Measurements from ENCODE around the gene DZANK1.
"Not testable (repeated sequence)": the region's sequence is repeated elsewhere in the genome, so short reads cannot be mapped to it uniquely, and the experiment has no call there.

The DZANK1 gene

GRCh38 chr20:18377896-18378481 lies 88.8 kb downstream of the DZANK1 start:
- no peak for DNase-seq (ENCODE audit: low spot score)

GRCh38 chr20:18375551-18375950 lies 91.3 kb downstream of the DZANK1 start:
- DNase-seq (ENCODE audit: low spot score) = not testable (repeated sequence)

- no peak for DNase-seq (ENCODE audit: low spot score)
Observed at GRCh38 chr20:18372296-18372695, 94.5 kb downstream of the DZANK1 start.

- DNase-seq (ENCODE audit: low spot score) = no peak
Observed at GRCh38 chr20:18364768-18365167, 102.1 kb downstream of the DZANK1 start.

GRCh38 chr20:18363708-18364107 lies 103.1 kb downstream of the DZANK1 start:
- DNase-seq (ENCODE audit: low spot score) = no peak

- DNase-seq (ENCODE audit: low spot score) = no peak
Observed at GRCh38 chr20:18362916-18363315, 103.9 kb downstream of the DZANK1 start.

- DNase-seq (ENCODE audit: low spot score) = no peak
Observed at GRCh38 chr20:18361678-18362077, 105.2 kb downstream of the DZANK1 start.

- no peak for DNase-seq (ENCODE audit: low spot score)
Observed at GRCh38 chr20:18360635-18361034, 106.2 kb downstream of the DZANK1 start.

- DNase-seq (ENCODE audit: low spot score) = no peak
Observed at GRCh38 chr20:18359854-18360253, 107.0 kb downstream of the DZANK1 start.

- DNase-seq (ENCODE audit: low spot score) = not testable (repeated sequence)
Observed at GRCh38 chr20:18349749-18350148, 117.1 kb downstream of the DZANK1 start.
